ENCODE measurements around the gene ENTREP1. TPM values are rescaled to one million over a fixed set of nuclear protein-coding genes. Genes with fewer than 3 reads are reported as not detected.

ENTREP1 gene
- total and polyA plus RNA-seq, 2 experiments from 2014 or later: 5.7 to 10.0 TPM

DNA sequence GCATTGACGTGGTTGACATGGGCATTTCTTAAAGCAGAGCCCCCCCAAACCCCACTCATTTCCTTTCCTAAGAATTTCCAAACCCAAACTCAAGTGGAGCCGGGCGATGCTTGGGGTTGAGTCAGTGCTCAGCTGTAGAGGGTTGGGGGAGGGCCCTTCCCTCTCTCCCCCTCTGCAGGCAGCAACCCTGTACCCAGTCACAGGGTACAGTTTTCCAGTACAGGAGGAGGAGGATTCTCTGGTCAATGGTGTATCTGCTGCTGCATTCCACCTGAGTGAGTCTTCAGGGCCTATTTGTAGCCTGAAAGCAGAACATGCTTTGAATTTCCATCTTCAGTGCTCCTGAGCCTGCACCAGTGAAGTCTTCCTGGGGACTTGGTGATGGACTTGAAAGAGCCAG lies 55.8 kb downstream of the ENTREP1 start (continued):
- TF ChIP-seq, protein P1, sequence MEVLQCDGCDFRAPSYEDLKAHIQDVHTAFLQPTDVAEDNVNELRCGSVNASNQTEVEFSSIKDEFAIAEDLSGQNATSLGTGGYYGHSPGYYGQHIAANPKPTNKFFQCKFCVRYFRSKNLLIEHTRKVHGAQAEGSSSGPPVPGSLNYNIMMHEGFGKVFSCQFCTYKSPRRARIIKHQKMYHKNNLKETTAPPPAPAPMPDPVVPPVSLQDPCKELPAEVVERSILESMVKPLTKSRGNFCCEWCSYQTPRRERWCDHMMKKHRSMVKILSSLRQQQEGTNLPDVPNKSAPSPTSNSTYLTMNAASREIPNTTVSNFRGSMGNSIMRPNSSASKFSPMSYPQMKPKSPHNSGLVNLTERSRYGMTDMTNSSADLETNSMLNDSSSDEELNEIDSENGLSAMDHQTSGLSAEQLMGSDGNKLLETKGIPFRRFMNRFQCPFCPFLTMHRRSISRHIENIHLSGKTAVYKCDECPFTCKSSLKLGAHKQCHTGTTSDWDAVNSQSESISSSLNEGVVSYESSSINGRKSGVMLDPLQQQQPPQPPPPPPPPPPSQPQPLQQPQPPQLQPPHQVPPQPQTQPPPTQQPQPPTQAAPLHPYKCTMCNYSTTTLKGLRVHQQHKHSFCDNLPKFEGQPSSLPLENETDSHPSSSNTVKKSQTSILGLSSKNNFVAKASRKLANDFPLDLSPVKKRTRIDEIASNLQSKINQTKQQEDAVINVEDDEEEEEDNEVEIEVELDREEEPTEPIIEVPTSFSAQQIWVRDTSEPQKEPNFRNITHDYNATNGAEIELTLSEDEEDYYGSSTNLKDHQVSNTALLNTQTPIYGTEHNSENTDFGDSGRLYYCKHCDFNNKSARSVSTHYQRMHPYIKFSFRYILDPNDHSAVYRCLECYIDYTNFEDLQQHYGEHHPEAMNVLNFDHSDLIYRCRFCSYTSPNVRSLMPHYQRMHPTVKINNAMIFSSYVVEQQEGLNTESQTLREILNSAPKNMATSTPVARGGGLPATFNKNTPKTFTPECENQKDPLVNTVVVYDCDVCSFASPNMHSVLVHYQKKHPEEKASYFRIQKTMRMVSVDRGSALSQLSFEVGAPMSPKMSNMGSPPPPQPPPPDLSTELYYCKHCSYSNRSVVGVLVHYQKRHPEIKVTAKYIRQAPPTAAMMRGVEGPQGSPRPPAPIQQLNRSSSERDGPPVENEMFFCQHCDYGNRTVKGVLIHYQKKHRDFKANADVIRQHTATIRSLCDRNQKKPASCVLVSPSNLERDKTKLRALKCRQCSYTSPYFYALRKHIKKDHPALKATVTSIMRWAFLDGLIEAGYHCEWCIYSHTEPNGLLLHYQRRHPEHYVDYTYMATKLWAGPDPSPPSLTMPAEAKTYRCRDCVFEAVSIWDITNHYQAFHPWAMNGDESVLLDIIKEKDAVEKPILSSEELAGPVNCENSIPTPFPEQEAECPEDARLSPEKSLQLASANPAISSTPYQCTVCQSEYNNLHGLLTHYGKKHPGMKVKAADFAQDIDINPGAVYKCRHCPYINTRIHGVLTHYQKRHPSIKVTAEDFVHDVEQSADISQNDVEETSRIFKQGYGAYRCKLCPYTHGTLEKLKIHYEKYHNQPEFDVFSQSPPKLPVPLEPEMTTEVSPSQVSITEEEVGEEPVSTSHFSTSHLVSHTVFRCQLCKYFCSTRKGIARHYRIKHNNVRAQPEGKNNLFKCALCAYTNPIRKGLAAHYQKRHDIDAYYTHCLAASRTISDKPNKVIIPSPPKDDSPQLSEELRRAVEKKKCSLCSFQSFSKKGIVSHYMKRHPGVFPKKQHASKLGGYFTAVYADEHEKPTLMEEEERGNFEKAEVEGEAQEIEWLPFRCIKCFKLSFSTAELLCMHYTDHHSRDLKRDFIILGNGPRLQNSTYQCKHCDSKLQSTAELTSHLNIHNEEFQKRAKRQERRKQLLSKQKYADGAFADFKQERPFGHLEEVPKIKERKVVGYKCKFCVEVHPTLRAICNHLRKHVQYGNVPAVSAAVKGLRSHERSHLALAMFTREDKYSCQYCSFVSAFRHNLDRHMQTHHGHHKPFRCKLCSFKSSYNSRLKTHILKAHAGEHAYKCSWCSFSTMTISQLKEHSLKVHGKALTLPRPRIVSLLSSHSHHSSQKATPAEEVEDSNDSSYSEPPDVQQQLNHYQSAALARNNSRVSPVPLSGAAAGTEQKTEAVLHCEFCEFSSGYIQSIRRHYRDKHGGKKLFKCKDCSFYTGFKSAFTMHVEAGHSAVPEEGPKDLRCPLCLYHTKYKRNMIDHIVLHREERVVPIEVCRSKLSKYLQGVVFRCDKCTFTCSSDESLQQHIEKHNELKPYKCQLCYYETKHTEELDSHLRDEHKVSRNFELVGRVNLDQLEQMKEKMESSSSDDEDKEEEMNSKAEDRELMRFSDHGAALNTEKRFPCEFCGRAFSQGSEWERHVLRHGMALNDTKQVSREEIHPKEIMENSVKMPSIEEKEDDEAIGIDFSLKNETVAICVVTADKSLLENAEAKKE (CRISPR knock-in tag; IDR thresholded peaks at IDR 0.05): no peak
- TF ChIP-seq, protein P2, sequence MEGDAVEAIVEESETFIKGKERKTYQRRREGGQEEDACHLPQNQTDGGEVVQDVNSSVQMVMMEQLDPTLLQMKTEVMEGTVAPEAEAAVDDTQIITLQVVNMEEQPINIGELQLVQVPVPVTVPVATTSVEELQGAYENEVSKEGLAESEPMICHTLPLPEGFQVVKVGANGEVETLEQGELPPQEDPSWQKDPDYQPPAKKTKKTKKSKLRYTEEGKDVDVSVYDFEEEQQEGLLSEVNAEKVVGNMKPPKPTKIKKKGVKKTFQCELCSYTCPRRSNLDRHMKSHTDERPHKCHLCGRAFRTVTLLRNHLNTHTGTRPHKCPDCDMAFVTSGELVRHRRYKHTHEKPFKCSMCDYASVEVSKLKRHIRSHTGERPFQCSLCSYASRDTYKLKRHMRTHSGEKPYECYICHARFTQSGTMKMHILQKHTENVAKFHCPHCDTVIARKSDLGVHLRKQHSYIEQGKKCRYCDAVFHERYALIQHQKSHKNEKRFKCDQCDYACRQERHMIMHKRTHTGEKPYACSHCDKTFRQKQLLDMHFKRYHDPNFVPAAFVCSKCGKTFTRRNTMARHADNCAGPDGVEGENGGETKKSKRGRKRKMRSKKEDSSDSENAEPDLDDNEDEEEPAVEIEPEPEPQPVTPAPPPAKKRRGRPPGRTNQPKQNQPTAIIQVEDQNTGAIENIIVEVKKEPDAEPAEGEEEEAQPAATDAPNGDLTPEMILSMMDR (conservative IDR thresholded peaks at IDR 0.05; ENCODE audit: low read depth in 2 of 2): no peak
- TF ChIP-seq, protein P3, sequence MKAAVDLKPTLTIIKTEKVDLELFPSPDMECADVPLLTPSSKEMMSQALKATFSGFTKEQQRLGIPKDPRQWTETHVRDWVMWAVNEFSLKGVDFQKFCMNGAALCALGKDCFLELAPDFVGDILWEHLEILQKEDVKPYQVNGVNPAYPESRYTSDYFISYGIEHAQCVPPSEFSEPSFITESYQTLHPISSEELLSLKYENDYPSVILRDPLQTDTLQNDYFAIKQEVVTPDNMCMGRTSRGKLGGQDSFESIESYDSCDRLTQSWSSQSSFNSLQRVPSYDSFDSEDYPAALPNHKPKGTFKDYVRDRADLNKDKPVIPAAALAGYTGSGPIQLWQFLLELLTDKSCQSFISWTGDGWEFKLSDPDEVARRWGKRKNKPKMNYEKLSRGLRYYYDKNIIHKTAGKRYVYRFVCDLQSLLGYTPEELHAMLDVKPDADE (IDR thresholded peaks at IDR 0.05): no peak

DNA sequence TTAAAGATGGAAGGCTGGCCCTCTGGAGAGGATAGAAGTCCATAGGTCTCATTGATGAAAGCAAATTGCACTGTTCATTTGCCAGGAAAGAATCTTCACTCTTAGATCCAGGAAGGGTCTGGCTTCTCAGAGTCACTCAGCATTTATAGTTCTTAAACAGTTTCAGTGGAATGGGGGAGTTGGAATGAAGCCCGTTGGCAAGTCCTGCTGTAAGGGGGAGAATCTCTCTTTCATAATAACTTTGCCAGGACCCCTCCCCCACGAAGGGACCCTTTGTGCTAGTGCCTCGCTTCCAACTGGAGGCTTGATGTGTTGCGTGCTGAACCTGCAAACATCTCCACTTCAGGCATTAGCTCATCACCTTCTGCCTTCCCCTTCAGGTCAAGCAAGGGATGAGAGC lies 57.1 kb downstream of the ENTREP1 start:
- ATAC-seq (no peak; the same call in 2 of the 3 replicates), DNase-seq (ENCODE audit: low spot score) (peak; percentile 17)
- Mint-ChIP-seq H3K27ac (no peak overlapping the region), H3K4me3 (no peak overlapping the region), H3K4me1 (peaks cover 25% of the 10 kb centered on the region), H3K27me3 (ENCODE audit: insufficient read depth, low read depth, poor library complexity) (peaks cover 14% of the 10 kb centered on the region), H3K36me3 (ENCODE audit: low read depth) (no peaks in the 10 kb centered on the region; the same call in 2 of the 3 replicates), H3K9me3 (no peaks in the 10 kb centered on the region)
- H2AFZ ChIP-seq: no peak overlapping the region
- no peaks in the 10 kb centered on the region for H3K27me3 ChIP-seq (ENCODE audit: insufficient read depth)
- no peak overlapping the region for H3K27ac ChIP-seq (ENCODE audit: low read depth)
- no peaks in the 10 kb centered on the region for H3F3A ChIP-seq (replicated peaks; ENCODE audit: low read depth)
- H3K36me3 ChIP-seq (ENCODE audit: insufficient read depth): no peaks in the 10 kb centered on the region
- H3K4me3 ChIP-seq: no peak overlapping the region
- peaks cover 3% of the 10 kb centered on the region; the same call in 1 of the 2 replicates for H3K9me2 ChIP-seq (ENCODE audit: insufficient read depth)
- H3K4me2 ChIP-seq: no peak overlapping the region
- H4K20me1 ChIP-seq (replicated peaks; ENCODE audit: insufficient read depth): no peaks in the 10 kb centered on the region
- H3K4me1 ChIP-seq (ENCODE audit: insufficient read depth): 0 out of 2 replicates have a peak, but pooled peaks cover 8% of the 10 kb centered on the region
- no peaks in the 10 kb centered on the region for H3K79me2 ChIP-seq (replicated peaks; ENCODE audit: insufficient read depth)
- TF ChIP-seq, protein P2 (conservative IDR thresholded peaks at IDR 0.05; ENCODE audit: low read depth in 2 of 2): no peak
- TF ChIP-seq EZH2phosphoT487 (IDR thresholded peaks at IDR 0.05; ENCODE audit: unreplicated experiment) (no peak), CREB1 (CRISPR knock-in tag; IDR thresholded peaks at IDR 0.05; ENCODE audit: low read depth) (no peak), JUNB (IDR thresholded peaks at IDR 0.05; ENCODE audit: unreplicated experiment) (no peak), ZNF331 (CRISPR knock-in tag; IDR thresholded peaks at IDR 0.05; ENCODE audit: low read depth) (no peak), ZNF114 (CRISPR knock-in tag; IDR thresholded peaks at IDR 0.05) (no peak)
- TF ChIP-seq, protein P4, sequence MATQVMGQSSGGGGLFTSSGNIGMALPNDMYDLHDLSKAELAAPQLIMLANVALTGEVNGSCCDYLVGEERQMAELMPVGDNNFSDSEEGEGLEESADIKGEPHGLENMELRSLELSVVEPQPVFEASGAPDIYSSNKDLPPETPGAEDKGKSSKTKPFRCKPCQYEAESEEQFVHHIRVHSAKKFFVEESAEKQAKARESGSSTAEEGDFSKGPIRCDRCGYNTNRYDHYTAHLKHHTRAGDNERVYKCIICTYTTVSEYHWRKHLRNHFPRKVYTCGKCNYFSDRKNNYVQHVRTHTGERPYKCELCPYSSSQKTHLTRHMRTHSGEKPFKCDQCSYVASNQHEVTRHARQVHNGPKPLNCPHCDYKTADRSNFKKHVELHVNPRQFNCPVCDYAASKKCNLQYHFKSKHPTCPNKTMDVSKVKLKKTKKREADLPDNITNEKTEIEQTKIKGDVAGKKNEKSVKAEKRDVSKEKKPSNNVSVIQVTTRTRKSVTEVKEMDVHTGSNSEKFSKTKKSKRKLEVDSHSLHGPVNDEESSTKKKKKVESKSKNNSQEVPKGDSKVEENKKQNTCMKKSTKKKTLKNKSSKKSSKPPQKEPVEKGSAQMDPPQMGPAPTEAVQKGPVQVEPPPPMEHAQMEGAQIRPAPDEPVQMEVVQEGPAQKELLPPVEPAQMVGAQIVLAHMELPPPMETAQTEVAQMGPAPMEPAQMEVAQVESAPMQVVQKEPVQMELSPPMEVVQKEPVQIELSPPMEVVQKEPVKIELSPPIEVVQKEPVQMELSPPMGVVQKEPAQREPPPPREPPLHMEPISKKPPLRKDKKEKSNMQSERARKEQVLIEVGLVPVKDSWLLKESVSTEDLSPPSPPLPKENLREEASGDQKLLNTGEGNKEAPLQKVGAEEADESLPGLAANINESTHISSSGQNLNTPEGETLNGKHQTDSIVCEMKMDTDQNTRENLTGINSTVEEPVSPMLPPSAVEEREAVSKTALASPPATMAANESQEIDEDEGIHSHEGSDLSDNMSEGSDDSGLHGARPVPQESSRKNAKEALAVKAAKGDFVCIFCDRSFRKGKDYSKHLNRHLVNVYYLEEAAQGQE (IDR thresholded peaks at IDR 0.05; ENCODE audit: unreplicated experiment): no peak

All from GM23338 (cell line).